Iris pigment epithelial cell (primary cell): ENCODE results near the gene RBM34.
"Not testable (repeated sequence)": the region's sequence is repeated elsewhere in the genome, so short reads cannot be mapped to it uniquely, and the experiment has no call there.

Experiments
- DNase-seq: peaks from one replicate; pipeline ENCODE4 v3.0.0-alpha.2; 2011; ENCODE audit warnings: low read depth

RBM34 gene

GRCh38 chr1:235112297-235113182 lies 48.5 kb downstream of the RBM34 start:
- DNase-seq, result no peak

DNA sequence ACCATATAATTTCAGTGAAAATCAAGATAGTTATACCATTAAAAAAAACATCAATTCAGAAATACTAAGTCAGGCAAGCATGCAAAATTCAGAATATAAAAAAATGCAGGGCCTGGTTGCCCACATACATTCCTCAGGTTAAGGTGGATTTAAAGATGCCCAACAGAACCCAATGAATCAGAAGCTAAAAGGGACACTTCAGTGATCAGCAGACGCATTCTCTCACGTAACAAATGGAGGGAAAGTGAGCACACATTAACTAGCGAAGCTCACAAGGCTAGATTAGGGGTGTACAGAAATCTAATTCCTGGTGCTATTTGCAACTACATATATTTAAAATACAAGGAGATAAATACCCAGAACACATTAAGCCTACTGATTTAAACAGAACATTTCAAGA lies 49.9 kb downstream of the RBM34 start:
- no peak for DNase-seq

DNA sequence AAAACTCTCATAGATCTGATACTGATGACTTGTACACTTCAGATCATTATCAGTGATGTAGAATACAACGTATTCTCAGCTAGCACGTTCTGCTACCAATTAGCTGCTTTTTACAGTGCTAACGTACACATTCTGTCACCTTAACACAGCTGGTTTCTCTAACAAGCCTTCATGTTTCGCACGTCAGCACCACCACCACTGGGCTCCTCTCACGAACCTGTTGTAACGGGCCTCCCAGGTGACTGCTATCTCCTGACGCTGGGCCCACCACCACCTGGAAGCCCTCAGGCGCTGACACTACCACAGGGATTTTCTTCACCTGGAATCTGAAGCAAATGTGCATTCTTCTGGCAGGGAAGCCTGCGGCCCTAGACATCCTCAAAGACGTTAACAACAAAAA lies 52.2 kb downstream of the RBM34 start:
- no peak for DNase-seq

- DNase-seq, result no peak
Measured at GRCh38 chr1:235108185-235108593, 52.9 kb downstream of the RBM34 start.

- no peak for DNase-seq
Measured at GRCh38 chr1:235107368-235108184, 53.5 kb downstream of the RBM34 start.

- no peak for DNase-seq
Measured at GRCh38 chr1:235106457-235106856, 54.6 kb downstream of the RBM34 start.

- peak; percentile 20 for DNase-seq
Measured at GRCh38 chr1:235105051-235106043, 55.7 kb downstream of the RBM34 start.

DNA sequence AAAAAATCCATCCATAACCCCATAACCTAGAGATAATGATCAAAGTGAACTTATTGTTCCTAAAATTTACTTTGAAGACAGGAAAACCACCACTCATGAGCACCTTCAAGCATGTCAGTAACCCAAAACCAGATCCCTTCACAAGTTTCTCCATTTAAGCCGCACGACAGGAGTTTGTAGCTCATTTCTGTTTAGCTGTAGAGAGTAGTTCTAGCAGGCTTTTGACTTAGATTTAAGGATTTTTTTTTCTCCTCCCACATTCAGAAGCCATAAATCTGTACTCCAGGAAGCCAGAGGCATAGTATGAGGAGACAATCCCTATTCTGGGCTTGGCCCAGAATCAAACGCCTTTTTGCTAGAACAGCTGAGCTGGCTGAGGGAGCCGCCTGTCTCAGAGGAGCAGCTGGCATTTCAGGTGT lies 58.0 kb downstream of the RBM34 start:
- no peak for DNase-seq

DNA sequence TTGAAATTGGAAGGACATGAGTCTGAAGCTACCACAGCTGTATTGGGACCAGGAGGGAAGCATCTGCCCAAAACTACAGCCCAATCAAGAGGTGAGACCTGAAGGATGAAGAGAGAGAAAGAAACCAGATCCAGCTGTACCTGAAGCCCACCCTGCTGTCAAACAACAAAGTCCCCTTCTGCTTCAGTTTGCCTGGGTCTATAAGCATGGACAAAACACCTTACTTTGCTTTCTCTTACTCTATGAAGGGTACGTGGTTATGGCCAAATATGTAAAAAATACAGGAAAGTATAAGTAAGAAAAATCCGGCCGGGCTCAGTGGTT lies 58.8 kb downstream of the RBM34 start:
- no peak for DNase-seq

- no peak for DNase-seq
Measured at GRCh38 chr1:235101558-235102258, 59.3 kb downstream of the RBM34 start.

DNA sequence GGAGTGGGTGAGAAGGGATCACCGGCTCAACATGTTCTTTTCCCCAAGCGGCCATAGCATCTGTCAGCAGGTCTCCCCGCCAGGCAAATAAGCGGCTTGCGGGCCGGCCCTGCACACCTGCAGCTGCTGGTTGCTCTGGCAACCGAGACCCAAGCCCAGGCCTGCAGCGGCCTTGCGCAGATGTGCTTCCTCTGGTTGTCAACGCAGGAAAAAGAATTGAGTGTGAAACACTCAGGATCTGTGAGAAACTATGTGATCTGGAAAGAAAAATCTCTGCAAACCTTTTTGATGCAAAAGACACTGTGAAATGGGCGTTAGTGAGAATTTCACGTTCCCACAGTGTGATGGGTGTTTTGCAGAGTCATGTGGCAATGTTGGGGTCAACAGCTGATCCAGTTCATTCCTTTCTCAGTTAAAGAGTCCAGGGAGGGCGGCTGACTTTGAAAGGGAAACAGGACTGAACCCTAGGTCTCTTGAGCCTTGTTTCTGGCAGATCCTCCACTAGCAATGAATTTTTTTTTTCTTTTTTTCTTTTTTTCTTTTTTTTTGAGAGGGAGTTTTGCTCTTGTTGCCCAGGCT lies 60.8 kb downstream of the RBM34 start:
- DNase-seq, result no peak

DNA sequence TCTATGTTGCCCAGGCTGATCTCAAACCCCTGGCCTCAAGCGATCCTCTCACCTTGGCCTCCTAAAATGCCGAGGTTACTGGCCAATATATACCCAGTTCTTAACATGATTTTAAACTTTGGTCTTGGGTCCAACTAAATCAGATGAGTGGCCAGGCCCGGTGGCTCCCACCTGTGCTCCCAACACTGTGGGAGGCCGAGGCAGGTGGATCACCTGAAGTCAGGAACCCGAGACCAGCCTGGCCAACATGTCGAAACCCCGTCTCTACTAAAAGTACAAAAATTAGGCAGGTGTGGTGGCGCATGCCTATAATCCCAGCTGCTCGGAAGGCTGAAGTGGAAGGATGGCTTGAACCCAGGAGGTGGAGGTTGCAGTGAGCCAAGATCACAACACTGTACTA lies 62.1 kb downstream of the RBM34 start:
- no peak for DNase-seq

DNA sequence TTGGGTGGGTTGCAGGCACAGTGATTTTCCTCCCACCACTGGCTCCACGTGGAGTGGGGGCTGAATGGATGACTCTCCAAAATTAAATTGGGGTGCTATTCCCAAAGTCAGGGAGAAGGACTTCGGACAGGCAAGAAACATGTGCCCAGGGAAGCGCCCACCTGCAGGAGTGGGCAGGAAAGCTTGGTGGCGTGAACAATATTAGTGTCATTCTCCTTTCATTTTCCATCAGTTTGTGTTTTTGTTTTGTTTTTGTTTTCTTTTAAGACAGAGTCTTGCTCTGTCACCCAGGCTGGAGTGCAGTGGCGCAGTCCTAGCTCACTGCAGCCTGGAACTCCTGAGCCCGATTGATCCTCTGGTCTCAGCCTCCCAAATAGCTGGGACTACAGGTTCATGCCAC lies 62.5 kb downstream of the RBM34 start:
- DNase-seq, result no peak

GRCh38 chr1:235097501-235097900 lies 63.5 kb downstream of the RBM34 start:
- not testable (repeated sequence) for DNase-seq

GRCh38 chr1:235095938-235096562 lies 65.0 kb downstream of the RBM34 start:
- no peak for DNase-seq

DNA sequence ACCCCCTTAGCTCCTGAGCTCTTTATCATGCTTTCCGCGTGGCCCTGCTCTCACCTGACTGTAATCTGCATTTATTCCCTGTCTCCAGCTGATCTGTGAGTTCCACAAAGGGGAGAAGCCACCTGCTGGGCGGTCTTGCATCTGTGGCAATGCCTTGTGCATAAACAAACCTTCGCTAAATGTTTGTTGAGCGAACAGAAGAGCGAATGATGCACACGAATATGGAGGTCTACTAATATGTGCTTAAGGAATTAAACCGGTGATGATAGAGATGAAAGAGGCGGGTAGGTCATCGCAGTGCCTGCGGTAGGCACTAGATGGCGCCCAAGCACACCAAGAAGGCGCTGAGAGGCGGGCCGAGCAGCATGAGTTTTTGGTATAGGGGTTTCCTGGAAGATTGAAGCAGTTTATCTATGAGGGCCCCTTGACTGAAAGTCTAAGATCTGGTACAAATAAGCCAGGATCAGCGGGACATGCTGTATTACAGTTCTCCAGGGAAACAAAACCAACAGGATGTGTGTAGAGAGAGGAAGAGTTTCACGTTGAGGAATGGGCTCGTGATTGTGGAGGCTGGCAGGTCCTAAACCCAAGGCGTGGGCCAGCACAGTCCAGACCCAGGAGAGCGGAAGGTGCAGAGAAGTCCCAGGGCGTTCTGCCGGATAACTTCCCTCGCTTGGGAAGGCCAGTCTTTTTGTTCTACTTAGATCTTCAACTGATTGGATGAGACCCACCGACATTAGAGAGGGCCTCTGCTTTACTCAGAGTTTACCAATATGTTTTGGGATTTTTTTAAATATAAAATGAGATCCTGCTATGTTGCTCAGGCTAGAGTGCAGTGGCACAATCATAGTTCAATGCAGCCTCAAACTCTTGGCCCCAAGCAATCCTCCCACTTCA lies 67.1 kb downstream of the RBM34 start:
- DNase-seq, result peak; percentile 59

DNA sequence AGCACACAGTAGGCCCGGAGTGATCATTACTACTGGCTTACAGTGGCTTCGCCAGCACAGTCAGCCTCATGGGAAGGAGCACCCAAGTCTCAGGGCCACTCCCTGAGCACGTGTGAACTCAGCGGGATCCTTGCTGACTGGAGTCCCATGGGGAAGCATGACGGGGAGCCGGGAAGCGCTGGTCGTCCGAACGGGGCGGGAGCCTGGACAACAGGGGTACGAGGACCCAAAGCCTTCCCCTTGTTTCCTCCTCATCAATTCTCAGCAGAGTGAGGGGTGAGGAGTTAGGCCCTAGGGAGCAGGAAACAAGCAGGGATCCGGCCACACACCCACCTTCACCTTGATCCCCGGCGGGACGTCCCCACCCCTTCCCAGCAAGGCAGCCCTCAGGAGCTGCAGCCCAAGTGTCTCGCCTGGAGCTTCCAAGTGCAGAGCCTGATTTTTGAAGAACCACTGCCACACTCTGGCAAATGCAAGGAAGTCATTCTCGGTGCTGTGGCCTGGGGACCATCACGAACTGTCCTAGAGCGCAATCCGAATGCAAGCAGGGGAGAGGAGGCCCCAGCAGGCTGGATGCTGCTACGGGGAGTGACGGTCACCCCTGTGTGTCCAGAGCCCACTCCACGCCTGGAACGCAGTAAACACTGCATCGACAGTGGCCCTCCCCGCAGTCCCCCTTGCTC lies 67.9 kb downstream of the RBM34 start:
- peak; percentile 63 for DNase-seq

- DNase-seq, result not testable (repeated sequence)
Measured at GRCh38 chr1:235092415-235092814, 68.6 kb downstream of the RBM34 start.

DNA sequence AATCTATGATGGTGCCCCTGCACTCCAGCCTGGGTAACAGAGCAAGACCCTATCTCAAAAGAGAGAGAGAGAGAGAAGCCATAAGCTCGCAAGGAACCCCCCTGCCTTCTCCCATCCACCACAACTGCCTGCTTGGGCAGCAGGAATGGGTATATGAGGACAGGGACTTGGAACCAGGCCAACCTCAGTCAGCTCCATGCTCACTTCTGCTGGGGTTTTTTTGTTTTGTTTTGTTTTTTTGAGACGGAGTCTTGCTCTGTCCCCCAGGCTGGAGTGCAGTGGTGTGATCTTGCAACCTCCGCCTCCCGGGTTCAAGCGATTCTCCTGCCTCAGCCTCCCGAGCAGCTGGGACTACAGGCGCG lies 69.0 kb downstream of the RBM34 start:
- not testable (repeated sequence) for DNase-seq
